Subcutaneous preadipocyte (primary cell): ENCODE data around the gene FILIP1L. TPM values are rescaled to one million over a fixed set of nuclear protein-coding genes. Genes with fewer than 3 reads are reported as not detected.

Source experiments
- small RNA-seq: library from RNA; depleted of rRNA; stranded (forward); fragments of <200 nt; gene quantifications from one replicate; pipeline ENCODE3, GENCODE V24; 2012
- total RNA-seq: library from RNA; depleted of rRNA; stranded (reverse); fragments of >200 nt; gene quantifications from 2 replicates; pipeline ENCODE4 v1.2.3, GENCODE V29; 2012

FILIP1L gene
- total RNA-seq, result 19.1 and 42.8 TPM in 2 replicates

DNA sequence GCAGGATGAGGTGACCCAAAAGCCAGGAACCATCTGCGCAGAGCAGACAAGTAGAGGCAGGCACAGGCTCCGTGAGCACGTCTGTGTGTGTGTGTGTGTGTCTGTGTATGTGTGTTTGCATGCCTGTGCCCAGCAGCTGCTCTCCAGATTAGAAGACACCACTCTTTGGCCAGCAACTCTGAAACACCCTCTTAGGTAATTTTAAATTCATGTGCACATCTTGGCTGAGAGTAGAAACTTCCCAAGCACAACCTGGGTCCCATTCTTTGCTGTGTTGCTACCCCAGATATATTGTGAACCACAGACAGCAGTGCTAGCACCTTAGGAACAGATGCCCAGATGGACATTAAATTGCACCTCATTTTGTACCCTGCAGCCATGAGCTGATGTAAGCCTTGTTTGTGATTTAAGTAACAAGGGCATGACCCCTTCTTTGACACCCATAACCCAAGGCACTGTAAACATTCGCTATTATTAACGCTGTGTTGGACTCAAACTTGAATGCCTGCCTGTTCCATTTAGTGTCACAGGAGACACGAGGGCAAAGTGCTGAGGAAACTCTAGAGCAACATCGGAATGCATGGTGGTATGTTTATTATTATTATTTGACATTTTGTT is at the start of gene FILIP1L:
Gene FILIP1L (minus strand): TSS at position 89 of the 618 bp plus-strand sequence.

DNA sequence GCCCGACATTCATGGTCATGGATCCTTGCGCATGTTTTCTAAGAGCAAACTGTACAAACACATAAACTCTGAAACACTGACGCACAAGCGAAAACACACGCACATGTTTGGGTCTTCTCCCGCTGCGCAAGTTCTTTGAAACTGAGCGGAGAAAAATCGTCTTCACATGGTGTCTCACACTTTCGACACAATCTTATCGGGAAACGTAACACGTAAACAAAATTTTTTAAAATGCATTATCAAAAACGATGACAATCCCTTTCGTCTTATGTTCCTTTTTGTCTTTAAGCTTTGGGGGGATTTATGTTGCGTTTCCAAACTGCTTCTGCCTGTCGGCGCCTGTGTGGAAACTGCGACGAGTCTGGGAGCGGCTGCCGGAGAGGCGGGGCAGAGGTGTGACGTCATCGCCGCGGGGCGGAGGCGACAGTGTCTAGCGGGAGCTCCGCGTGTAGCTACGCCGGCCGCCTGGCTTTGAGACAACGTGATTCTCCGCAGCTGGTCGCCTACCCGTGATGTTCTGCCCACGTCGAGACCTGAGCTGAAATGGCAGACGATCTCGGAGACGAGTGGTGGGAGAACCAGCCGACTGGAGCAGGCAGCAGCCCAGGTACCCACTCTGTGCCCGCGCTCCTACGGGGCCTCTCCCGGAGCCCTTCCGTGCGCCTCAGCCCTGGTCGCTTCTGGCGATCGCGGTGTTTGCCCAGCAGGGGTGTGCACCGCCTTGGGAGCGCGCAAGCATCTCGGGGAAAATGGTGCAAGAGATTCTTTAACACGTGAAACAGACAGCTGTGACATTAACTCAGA is 296.7 kb downstream of the FILIP1L start, which contains the start of gene CMSS1:
Gene CMSS1 (plus strand): TSS at position 426 of the 804 bp plus-strand sequence.

Small RNA genes lying within 50 kb of the gene (small RNA-seq; reads per million reads assigned to genes)
- gene MIR3921, result not detected

Other genes starting within 250 kb of the FILIP1L start
- gene TBC1D23, start 146.5 kb upstream of the FILIP1L start, total RNA-seq, result 58.1 and 65.5 TPM in 2 replicates
- 24.3 and 25.6 TPM in 2 replicates for gene NIT2, start 220.3 kb upstream of the FILIP1L start, total RNA-seq